ENCODE results near the gene ATP6V1C2. TPM values are rescaled to one million over a fixed set of nuclear protein-coding genes. Genes with fewer than 3 reads are reported as not detected.
"Not testable (repeated sequence)": the region's sequence is repeated elsewhere in the genome, so short reads cannot be mapped to it uniquely, and the experiment has no call there.

ATP6V1C2 gene
- total RNA-seq, 1 donor from 2014 or later = not detected

DNA sequence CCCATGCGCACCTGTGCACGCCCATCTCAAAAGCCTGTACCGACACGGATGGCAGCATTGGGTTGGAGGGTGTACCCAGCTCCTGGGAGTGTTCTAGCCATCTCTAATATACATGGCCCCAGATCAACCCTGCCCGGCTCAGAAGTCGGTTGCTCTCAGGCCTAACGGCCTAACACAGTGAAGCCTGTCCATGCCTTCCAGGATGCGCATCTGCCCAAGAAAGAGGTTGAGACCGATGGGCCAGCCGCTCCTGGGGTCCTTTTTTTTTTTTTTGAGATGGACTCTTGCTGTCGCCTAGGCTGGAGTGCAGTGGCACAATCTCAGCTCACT, 59.0 kb downstream of the ATP6V1C2 start:
- Mint-ChIP-seq H3K27me3 (ENCODE audit: unreplicated experiment) (peaks cover 3% of the 10 kb centered on the region), H3K9me3 (ENCODE audit: unreplicated experiment) (no peaks in the 10 kb centered on the region), H3K4me1 (ENCODE audit: low read depth, unreplicated experiment) (no peaks in the 10 kb centered on the region), H3K4me3 (ENCODE audit: unreplicated experiment) (no peak overlapping the region), H3K36me3 (ENCODE audit: unreplicated experiment) (no peaks in the 10 kb centered on the region), H3K27ac (ENCODE audit: unreplicated experiment) (no peak overlapping the region)
- TF ChIP-seq, protein P1, sequence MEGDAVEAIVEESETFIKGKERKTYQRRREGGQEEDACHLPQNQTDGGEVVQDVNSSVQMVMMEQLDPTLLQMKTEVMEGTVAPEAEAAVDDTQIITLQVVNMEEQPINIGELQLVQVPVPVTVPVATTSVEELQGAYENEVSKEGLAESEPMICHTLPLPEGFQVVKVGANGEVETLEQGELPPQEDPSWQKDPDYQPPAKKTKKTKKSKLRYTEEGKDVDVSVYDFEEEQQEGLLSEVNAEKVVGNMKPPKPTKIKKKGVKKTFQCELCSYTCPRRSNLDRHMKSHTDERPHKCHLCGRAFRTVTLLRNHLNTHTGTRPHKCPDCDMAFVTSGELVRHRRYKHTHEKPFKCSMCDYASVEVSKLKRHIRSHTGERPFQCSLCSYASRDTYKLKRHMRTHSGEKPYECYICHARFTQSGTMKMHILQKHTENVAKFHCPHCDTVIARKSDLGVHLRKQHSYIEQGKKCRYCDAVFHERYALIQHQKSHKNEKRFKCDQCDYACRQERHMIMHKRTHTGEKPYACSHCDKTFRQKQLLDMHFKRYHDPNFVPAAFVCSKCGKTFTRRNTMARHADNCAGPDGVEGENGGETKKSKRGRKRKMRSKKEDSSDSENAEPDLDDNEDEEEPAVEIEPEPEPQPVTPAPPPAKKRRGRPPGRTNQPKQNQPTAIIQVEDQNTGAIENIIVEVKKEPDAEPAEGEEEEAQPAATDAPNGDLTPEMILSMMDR (IDR thresholded peaks at IDR 0.05; ENCODE audit: partially characterized antibody, unreplicated experiment) = no peak
- DNase-seq = no peak

DNA sequence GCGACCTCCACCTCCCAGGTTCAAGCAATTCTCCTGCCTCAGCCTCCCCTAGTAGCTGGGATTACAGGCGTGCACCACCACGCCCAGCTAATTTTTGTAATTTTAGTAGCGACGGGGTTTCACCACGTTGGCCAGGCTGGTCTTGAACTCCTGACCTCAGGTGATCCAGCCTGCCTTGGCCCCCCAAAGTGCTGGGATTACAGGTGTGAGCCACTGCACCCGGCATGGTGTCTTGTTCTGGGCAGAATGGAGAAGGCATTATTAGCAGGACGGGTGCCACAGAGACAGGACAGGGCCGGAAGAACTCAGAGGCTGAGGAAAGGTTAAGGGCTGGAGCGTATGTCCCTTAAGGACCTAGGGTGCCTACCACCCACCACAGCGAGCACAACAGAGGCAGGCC, 59.4 kb downstream of the ATP6V1C2 start:
- not testable (repeated sequence) for H3K36me3 Mint-ChIP-seq (ENCODE audit: unreplicated experiment); H3K4me1 Mint-ChIP-seq (ENCODE audit: low read depth, unreplicated experiment)

GRCh38 chr2:10781746-10782145, 60.3 kb downstream of the ATP6V1C2 start:
- Mint-ChIP-seq H3K36me3 (ENCODE audit: unreplicated experiment) (no peaks in the 10 kb centered on the region), H3K27me3 (ENCODE audit: unreplicated experiment) (peaks cover 3% of the 10 kb centered on the region), H3K27ac (ENCODE audit: unreplicated experiment) (no peak overlapping the region), H3K4me3 (ENCODE audit: unreplicated experiment) (no peak overlapping the region), H3K4me1 (ENCODE audit: low read depth, unreplicated experiment) (no peaks in the 10 kb centered on the region), H3K9me3 (ENCODE audit: unreplicated experiment) (no peaks in the 10 kb centered on the region)
- DNase-seq = no peak
- TF ChIP-seq, protein P1 (IDR thresholded peaks at IDR 0.05; ENCODE audit: partially characterized antibody, unreplicated experiment) = no peak

More for the DNA sequence above, 59.4 kb downstream of the ATP6V1C2 start:
- not testable (repeated sequence) for DNase-seq; H3K27ac Mint-ChIP-seq (ENCODE audit: unreplicated experiment); H3K9me3 Mint-ChIP-seq (ENCODE audit: unreplicated experiment); H3K27me3 Mint-ChIP-seq (ENCODE audit: unreplicated experiment); H3K4me3 Mint-ChIP-seq (ENCODE audit: unreplicated experiment)

- DNase-seq = no peak
- Mint-ChIP-seq H3K4me1 (ENCODE audit: low read depth, unreplicated experiment) (no peaks in the 10 kb centered on the region), H3K27ac (ENCODE audit: unreplicated experiment) (no peak overlapping the region), H3K27me3 (ENCODE audit: unreplicated experiment) (no peaks in the 10 kb centered on the region), H3K9me3 (ENCODE audit: unreplicated experiment) (no peaks in the 10 kb centered on the region), H3K4me3 (ENCODE audit: unreplicated experiment) (no peak overlapping the region), H3K36me3 (ENCODE audit: unreplicated experiment) (no peaks in the 10 kb centered on the region)
- TF ChIP-seq, protein P1 (IDR thresholded peaks at IDR 0.05; ENCODE audit: partially characterized antibody, unreplicated experiment) = no peak
Measured at GRCh38 chr2:10783421-10783820, 62.0 kb downstream of the ATP6V1C2 start.

- Mint-ChIP-seq H3K27me3 (ENCODE audit: unreplicated experiment) (no peaks in the 10 kb centered on the region), H3K4me1 (ENCODE audit: low read depth, unreplicated experiment) (no peaks in the 10 kb centered on the region), H3K9me3 (ENCODE audit: unreplicated experiment) (no peaks in the 10 kb centered on the region), H3K36me3 (ENCODE audit: unreplicated experiment) (no peaks in the 10 kb centered on the region), H3K27ac (ENCODE audit: unreplicated experiment) (no peak overlapping the region), H3K4me3 (ENCODE audit: unreplicated experiment) (no peak overlapping the region)
- TF ChIP-seq, protein P1 (IDR thresholded peaks at IDR 0.05; ENCODE audit: partially characterized antibody, unreplicated experiment) = no peak
- no peak for DNase-seq
Measured at GRCh38 chr2:10784719-10785118, 63.3 kb downstream of the ATP6V1C2 start.

DNA sequence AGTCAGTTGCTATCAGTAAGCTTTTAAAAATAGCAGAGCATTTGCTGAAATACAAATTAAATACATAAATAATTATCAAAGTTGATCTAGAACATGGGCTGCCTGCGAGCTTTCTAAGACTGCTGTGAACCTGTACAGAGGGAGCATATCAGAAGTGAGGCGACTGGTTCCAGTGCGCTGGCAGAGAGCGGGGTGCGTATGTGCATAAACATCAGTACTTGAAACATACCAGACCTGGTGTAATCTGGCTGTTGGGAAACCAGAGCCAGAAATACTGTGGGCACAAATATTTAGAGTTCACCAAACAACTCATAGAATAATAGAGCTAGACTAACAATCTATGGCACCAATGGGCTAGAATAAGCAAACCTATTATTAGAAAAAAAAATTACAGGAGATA, 63.8 kb downstream of the ATP6V1C2 start:
- H3K27me3 Mint-ChIP-seq (ENCODE audit: unreplicated experiment) = no peaks in the 10 kb centered on the region
- no peaks in the 10 kb centered on the region for H3K36me3 Mint-ChIP-seq (ENCODE audit: unreplicated experiment)
- TF ChIP-seq, protein P1 (IDR thresholded peaks at IDR 0.05; ENCODE audit: partially characterized antibody, unreplicated experiment) = no peak
- H3K9me3 Mint-ChIP-seq (ENCODE audit: unreplicated experiment) = no peaks in the 10 kb centered on the region
- DNase-seq = no peak
- no peaks in the 10 kb centered on the region for H3K4me1 Mint-ChIP-seq (ENCODE audit: low read depth, unreplicated experiment)
- H3K4me3 Mint-ChIP-seq (ENCODE audit: unreplicated experiment) = no peak overlapping the region
- no peak overlapping the region for H3K27ac Mint-ChIP-seq (ENCODE audit: unreplicated experiment)
